GM19372 (cell line): ENCODE data around the gene KLHL35.

ENCODE experiments used
- ATAC-seq: cut with Tn5 transposase; IDR thresholded peaks from one replicate; pipeline ENCODE4 v1.9.1; 2021; ENCODE audit warnings: mild to moderate bottlenecking, low read depth, moderate library complexity; ENCODE audit not compliant: unreplicated experiment

Gene KLHL35

GRCh38 chr11:75469785-75470405 lies 36.9 kb upstream of the KLHL35 start:
- ATAC-seq = no peak

GRCh38 chr11:75468534-75469340 lies 35.7 kb upstream of the KLHL35 start:
- ATAC-seq = no peak

GRCh38 chr11:75467881-75468280 lies 34.9 kb upstream of the KLHL35 start:
- no peak for ATAC-seq

- no peak for ATAC-seq
Measured at GRCh38 chr11:75467311-75467710, 34.3 kb upstream of the KLHL35 start.

- ATAC-seq = no peak
Measured at GRCh38 chr11:75465701-75466531, 32.9 kb upstream of the KLHL35 start.

GRCh38 chr11:75463106-75463774 lies 30.2 kb upstream of the KLHL35 start:
- no peak for ATAC-seq

- ATAC-seq = no peak
Measured at GRCh38 chr11:75462117-75462653, 29.2 kb upstream of the KLHL35 start.

GRCh38 chr11:75461151-75461550 lies 28.1 kb upstream of the KLHL35 start:
- no peak for ATAC-seq

GRCh38 chr11:75456596-75457183 lies 23.7 kb upstream of the KLHL35 start:
- no peak for ATAC-seq

GRCh38 chr11:75454987-75455386 lies 22.0 kb upstream of the KLHL35 start:
- ATAC-seq = no peak

- ATAC-seq = no peak
Measured at GRCh38 chr11:75453916-75454655, 21.1 kb upstream of the KLHL35 start.

GRCh38 chr11:75450826-75451821 lies 18.1 kb upstream of the KLHL35 start:
- ATAC-seq = no peak

GRCh38 chr11:75450236-75450635 lies 17.2 kb upstream of the KLHL35 start:
- ATAC-seq = no peak

- ATAC-seq = no peak
Measured at GRCh38 chr11:75449776-75450175, 16.8 kb upstream of the KLHL35 start.

- ATAC-seq = no peak
Measured at GRCh38 chr11:75449271-75449670, 16.3 kb upstream of the KLHL35 start.

GRCh38 chr11:75447415-75447814 lies 14.4 kb upstream of the KLHL35 start:
- ATAC-seq = no peak

- peak; percentile 53 for ATAC-seq
Measured at GRCh38 chr11:75445315-75445953, 12.4 kb upstream of the KLHL35 start.

- no peak for ATAC-seq
Measured at GRCh38 chr11:75443043-75443442, 10.0 kb upstream of the KLHL35 start.
